Measurements from ENCODE around the gene ERFE. TPM values are rescaled to one million over a fixed set of nuclear protein-coding genes. Genes with fewer than 3 reads are reported as not detected.

The ERFE gene
- polyA plus RNA-seq, 1 donor from 2014 or later, result not detected

GRCh38 chr2:238123218-238123971 is 35.4 kb upstream of the ERFE start:
- Mint-ChIP-seq H3K4me3 (no peak overlapping the region), H3K27me3 (peaks cover 2% of the 10 kb centered on the region), H3K4me1 (peaks cover 0 to 4% (median 0%) of the 10 kb centered on the region in 3 donors), H3K9me3 (no peaks in the 10 kb centered on the region), H3K27ac (no peak overlapping the region), H3K36me3 (peaks cover 1% of the 10 kb centered on the region)

- Mint-ChIP-seq H3K4me3 (no peak overlapping the region), H3K9me3 (no peaks in the 10 kb centered on the region), H3K27me3 (peaks cover 2% of the 10 kb centered on the region), H3K27ac (no peak overlapping the region), H3K36me3 (peaks cover 1% of the 10 kb centered on the region), H3K4me1 (peaks cover 0 to 4% (median 0%) of the 10 kb centered on the region in 3 donors)
Measured at GRCh38 chr2:238123991-238124470, 34.7 kb upstream of the ERFE start.

- Mint-ChIP-seq H3K27me3 (peaks cover 2% of the 10 kb centered on the region), H3K4me3 (no peak overlapping the region), H3K36me3 (peaks cover 1% of the 10 kb centered on the region), H3K9me3 (no peaks in the 10 kb centered on the region), H3K4me1 (peaks cover 0 to 4% (median 0%) of the 10 kb centered on the region in 3 donors), H3K27ac (no peak overlapping the region)
Measured at GRCh38 chr2:238124488-238125126, 34.2 kb upstream of the ERFE start.

DNA sequence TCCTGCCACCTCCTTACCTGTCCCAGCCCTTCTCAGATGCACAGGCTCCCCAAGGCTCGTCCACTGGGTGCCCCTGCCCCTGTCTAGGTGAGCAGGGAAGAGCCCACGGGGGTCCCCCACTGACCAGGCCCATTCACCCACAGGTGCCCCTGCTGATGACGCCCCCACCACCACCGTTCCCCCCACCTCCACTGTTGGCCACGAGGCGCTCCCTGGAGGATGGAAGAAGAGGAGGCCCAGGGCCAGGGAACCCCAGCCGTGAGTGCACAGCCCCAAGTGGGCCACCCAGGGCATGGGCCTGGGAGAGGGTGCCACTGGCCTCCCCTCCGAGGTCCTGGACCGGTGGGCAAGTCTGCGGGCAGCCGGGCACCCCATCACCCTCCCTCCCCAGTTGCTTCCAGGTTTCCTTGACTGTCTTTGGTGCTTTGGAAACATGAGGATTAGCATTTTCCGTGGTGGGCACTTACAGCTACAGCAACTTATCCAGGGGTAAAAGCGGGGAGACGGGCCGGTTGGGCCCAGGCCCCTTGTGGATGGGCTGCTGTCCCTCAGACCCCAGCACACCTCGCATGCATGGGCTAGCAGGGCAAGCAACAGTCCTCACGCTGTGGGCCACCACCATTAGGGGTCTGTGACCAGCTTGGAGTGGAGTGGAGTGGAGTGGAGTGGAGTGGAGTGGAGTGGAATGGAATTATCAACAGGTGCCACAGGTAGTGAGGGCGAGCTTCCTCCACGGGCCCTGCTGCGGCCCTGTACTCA is 33.5 kb upstream of the ERFE start:
- no peaks in the 10 kb centered on the region for H3K9me3 Mint-ChIP-seq
- no peaks in the 10 kb centered on the region for H3K27me3 Mint-ChIP-seq
- no peak overlapping the region for H3K27ac Mint-ChIP-seq
- peaks cover 1% of the 10 kb centered on the region for H3K36me3 Mint-ChIP-seq
- no peaks in the 10 kb centered on the region for H3K4me1 Mint-ChIP-seq
- no peak overlapping the region for H3K4me3 Mint-ChIP-seq

DNA sequence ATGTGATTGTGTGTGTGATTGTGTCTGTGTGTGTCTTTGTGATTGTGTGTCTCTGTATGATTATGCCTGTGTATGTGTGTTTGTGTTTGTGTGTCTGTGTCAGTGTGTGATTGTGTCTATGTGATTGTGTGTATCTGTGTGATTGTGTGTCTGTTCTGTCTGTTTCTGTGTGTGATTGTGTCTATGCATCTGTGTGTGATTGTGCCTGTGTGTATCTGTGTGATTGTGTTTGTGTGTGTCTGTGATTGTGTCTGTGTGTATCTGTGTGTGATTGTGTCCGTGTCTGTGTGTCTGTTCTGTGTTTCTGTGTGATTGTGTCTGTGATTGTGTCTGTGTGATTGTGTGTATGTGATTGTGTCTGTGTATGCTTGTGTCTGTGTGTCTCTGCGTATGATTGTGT is 32.4 kb upstream of the ERFE start:
- no peaks in the 10 kb centered on the region for H3K9me3 Mint-ChIP-seq
- H3K4me1 Mint-ChIP-seq, result no peaks in the 10 kb centered on the region
- H3K27me3 Mint-ChIP-seq, result no peaks in the 10 kb centered on the region
- H3K4me3 Mint-ChIP-seq, result no peak overlapping the region
- peaks cover 1% of the 10 kb centered on the region for H3K36me3 Mint-ChIP-seq
- no peak overlapping the region for H3K27ac Mint-ChIP-seq

GRCh38 chr2:238126775-238127164 is 32.0 kb upstream of the ERFE start:
- Mint-ChIP-seq H3K4me1 (no peaks in the 10 kb centered on the region), H3K27me3 (no peaks in the 10 kb centered on the region), H3K36me3 (peaks cover 1% of the 10 kb centered on the region), H3K9me3 (no peaks in the 10 kb centered on the region), H3K4me3 (no peak overlapping the region), H3K27ac (no peak overlapping the region)

- Mint-ChIP-seq H3K27me3 (no peaks in the 10 kb centered on the region), H3K36me3 (peaks cover 1% of the 10 kb centered on the region), H3K27ac (no peak overlapping the region), H3K4me3 (no peak overlapping the region), H3K9me3 (no peaks in the 10 kb centered on the region), H3K4me1 (no peaks in the 10 kb centered on the region)
Measured at GRCh38 chr2:238127165-238128060, 31.4 kb upstream of the ERFE start.

DNA sequence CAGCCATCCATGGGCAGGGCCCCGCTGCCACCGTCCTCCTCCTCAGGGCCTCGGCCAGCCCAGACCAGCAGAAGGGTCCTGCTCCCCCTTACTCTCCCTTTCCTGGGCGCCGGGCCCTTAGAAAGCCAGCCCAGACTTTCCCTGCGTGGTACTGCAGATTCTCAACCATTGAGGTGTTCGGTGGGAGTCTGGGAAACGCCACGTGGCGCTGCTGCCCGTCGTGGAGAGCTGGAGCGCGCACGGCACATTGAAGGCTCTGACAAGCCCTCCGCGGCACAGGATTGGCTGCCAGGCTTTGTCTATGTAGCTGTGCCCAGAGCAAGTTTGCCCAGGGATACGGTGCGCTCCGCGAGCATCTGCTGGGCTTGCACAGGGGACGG is 30.7 kb upstream of the ERFE start:
- Mint-ChIP-seq H3K27me3 (no peaks in the 10 kb centered on the region), H3K4me3 (no peak overlapping the region), H3K36me3 (peaks cover 1% of the 10 kb centered on the region), H3K27ac (no peak overlapping the region), H3K4me1 (no peaks in the 10 kb centered on the region), H3K9me3 (no peaks in the 10 kb centered on the region)

- Mint-ChIP-seq H3K4me1 (no peaks in the 10 kb centered on the region), H3K27me3 (no peaks in the 10 kb centered on the region)
Measured at GRCh38 chr2:238128534-238129001, 30.2 kb upstream of the ERFE start.

GRCh38 chr2:238129166-238130010 is 29.4 kb upstream of the ERFE start:
- Mint-ChIP-seq H3K27me3 (peaks cover under 1% of the 10 kb centered on the region), H3K4me1 (no peaks in the 10 kb centered on the region), H3K36me3 (peaks cover 1% of the 10 kb centered on the region), H3K4me3 (no peak overlapping the region), H3K9me3 (no peaks in the 10 kb centered on the region), H3K27ac (no peak overlapping the region)

More at GRCh38 chr2:238128534-238129001, 30.2 kb upstream of the ERFE start:
- Mint-ChIP-seq H3K4me3 (no peak overlapping the region), H3K36me3 (peaks cover 1% of the 10 kb centered on the region), H3K27ac (no peak overlapping the region), H3K9me3 (no peaks in the 10 kb centered on the region)

- no peaks in the 10 kb centered on the region for H3K36me3 Mint-ChIP-seq
Measured at GRCh38 chr2:238130111-238130695, 28.6 kb upstream of the ERFE start.

GRCh38 chr2:238130696-238131628 is 27.8 kb upstream of the ERFE start:
- Mint-ChIP-seq H3K36me3 (no peaks in the 10 kb centered on the region), H3K4me1 (no peaks in the 10 kb centered on the region), H3K27me3 (peaks cover 2% of the 10 kb centered on the region), H3K4me3 (no peak overlapping the region), H3K27ac (no peak overlapping the region), H3K9me3 (no peaks in the 10 kb centered on the region)

More at GRCh38 chr2:238130111-238130695, 28.6 kb upstream of the ERFE start:
- Mint-ChIP-seq H3K27ac (no peak overlapping the region), H3K4me3 (no peak overlapping the region), H3K27me3 (peaks cover 2% of the 10 kb centered on the region), H3K4me1 (no peaks in the 10 kb centered on the region), H3K9me3 (no peaks in the 10 kb centered on the region)

All from IgD-negative memory B cell (primary cell).